GM12801 (cell line): ENCODE measurements around the gene TMPRSS2.

Experiments
- CTCF ChIP-seq: IDR thresholded peaks from one replicate; pipeline ENCODE4 v1.5.1; 2011; ENCODE audit warnings: control low read depth; ENCODE audit not compliant: insufficient read length; ENCODE audit errors: extremely low read depth

The TMPRSS2 gene

GRCh38 chr21:41521489-41522027 is 13.6 kb upstream of the TMPRSS2 start:
- TF ChIP-seq CTCF, result no peak

DNA sequence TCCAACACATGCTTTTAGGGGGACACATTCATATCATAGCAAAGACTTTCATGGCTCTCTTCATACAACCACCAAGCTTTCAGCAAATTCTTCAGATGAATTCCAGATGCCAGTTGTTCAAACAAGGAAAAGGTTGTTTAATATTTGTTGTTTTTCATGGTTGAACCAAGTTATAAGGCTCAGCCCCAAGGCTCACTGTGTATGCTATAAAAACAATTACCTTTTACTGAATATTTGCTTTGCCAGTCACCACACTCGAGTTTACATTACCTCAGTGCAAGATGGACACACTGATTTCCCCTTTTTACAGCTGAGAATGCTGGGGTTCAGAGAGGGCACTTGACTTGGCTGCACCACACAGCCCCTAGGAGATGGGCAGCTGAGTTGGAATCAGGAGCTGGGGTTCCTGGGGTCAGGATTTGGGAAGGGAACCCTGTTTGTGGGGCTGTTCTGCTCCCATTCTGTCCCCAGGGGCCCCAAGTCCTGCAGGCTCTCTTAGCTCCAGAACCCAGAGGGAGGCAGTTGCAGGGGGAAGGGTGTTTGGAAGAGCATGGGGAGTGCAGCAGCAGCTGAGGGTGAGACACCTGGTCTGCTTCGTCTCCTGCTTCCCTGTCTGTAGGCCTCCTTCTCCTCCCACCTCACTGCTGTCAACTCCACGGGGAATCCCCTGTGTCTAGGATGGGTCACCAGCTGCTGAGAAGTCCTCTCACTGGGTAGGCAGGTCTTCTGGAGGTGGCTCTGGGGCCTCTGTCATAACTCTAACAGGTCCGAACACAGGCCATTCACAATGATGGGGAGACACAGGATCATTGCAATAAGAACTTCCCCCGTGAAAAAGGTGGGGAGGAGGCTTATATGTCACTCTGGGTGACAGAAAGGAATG is 12.8 kb upstream of the TMPRSS2 start:
- TF ChIP-seq CTCF, result no peak

DNA sequence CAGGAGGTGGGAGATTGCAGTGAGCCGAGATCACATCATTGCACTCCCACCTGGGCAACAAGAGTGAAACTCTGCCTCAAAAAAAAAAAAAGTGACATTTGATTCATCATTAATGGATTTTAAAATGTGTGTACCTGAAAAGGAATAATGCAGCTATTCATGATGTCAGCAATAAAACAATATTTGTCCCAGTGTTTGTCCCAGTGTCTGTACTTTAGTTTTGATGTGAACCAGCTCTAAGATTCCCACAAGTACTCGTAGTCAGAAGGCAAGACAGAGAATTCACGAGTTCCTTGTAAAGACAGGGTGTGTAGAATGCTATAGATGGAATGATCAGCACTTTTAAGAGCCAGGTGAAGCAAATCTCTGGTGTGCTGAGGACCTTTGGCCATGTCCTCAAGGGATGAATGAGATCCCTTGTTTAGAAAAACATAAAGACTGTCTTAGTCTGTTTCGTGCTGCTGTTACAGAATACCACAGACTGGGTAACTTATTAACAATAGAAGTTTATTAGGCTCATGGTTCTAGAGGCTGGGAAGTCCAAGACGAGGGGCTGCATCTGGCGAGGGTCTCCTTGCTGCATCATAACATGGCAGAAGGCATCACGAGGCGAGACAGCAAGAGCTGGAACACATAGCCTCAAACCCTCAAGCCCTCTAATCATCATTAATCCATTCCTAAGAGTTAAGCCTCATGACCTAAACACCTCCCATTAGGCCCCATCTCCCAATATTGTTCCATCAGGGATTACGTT is 12.0 kb upstream of the TMPRSS2 start:
- TF ChIP-seq CTCF, result no peak

DNA sequence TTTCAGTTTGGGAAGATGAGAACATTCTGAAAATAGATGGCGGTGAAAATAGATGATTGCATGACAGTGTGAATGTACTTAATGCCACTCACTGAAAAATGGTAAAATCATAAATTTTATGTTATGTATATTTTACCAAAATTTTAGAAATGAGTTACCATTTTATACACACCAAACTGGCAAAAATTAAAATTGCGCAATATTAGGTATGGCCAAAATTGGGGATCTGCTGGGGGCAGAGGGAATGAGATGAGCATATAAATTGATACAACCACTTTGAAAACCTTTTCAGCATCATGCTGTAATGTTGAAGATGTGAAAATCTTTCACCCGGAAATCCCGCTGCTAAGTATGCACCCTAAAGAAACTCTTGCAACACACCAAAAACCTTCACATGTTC is 10.8 kb upstream of the TMPRSS2 start:
- TF ChIP-seq CTCF, result no peak

GRCh38 chr21:41511858-41512257 is 3.9 kb upstream of the TMPRSS2 start:
- no peak for TF ChIP-seq CTCF

- no peak for TF ChIP-seq CTCF
Measured at GRCh38 chr21:41510500-41510899, 2.5 kb upstream of the TMPRSS2 start.

DNA sequence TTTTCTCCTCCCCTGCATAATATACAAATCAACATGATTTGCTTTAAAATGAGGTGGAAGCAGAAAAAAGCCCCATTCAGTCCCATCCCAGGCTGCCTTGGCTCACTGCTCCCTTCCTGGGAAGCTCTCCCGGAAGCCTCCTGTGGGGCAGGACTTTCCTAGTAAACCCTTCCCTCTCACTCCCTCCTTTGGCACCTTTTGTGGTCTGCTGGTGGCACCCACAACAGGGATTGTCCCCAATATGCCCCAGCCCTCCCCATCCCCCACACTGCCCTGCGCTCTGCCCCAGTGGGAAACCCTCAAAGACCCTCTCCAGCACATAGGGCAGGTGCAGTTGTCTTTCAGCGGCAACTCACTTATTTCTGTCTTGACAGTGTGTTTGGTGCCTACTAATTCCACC is 1.8 kb upstream of the TMPRSS2 start:
- no peak for TF ChIP-seq CTCF
